GM21360 (cell line): ENCODE data around the gene CEACAM7.
"Not testable (repeated sequence)": the region's sequence is repeated elsewhere in the genome, so short reads cannot be mapped to it uniquely, and the experiment has no call there.

ENCODE experiments used
- ATAC-seq: cut with Tn5 transposase; IDR thresholded peaks from one replicate; pipeline ENCODE4 v1.9.1; 2021; ENCODE audit warnings: mild to moderate bottlenecking, moderate library complexity; ENCODE audit not compliant: unreplicated experiment

CEACAM7 gene

DNA sequence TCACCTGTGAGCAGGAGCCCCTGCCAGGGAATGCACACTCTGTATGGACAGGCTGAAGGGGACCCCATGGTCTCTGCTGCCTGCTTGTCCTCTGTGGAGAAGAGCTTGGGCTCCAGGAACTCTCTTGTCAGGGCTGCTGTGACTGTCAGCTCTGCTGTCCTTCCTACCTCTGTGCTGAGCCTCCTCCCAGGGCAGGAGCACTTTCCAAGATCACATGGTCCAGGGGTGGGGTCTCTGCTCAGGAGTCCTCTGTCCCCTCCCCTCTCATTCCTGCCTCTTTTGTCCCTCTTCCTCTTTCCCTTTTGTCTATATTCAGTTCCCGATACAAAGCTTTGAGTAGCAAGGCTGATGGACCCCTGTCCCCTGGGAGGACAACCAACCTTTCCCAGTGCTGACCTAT is at the start of gene CEACAM7:
Gene CEACAM7 (minus strand): TSS at position 173 of the 400 bp plus-strand sequence. CDS start 105 bp downstream, at position 68.
- no peak for ATAC-seq

DNA sequence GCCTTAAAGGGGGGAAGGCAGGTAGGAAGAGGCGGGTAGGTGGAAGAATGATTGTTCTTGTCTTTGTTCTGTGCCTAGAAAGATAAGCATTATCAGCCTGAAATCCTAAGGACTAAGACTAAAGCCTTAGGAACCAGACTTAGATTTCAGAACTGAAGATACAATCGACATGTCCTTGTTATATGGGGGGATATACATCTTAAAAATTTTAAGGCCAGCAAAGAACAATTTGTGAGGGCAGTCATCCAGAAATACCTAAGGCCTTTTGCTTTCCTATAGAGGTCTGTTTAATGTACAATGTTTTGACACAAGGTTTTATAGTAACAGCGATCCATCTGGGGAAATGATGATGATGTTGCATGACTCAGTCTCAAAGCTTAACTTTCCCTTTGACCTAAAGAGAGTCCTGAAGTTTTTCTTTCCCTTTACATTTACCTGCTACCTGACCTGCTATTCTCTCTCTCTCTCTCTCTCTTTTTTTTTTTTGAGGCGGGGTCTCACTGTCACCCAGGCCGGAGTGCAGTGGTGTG is 47.1 kb upstream of the CEACAM7 start:
- no peak for ATAC-seq

DNA sequence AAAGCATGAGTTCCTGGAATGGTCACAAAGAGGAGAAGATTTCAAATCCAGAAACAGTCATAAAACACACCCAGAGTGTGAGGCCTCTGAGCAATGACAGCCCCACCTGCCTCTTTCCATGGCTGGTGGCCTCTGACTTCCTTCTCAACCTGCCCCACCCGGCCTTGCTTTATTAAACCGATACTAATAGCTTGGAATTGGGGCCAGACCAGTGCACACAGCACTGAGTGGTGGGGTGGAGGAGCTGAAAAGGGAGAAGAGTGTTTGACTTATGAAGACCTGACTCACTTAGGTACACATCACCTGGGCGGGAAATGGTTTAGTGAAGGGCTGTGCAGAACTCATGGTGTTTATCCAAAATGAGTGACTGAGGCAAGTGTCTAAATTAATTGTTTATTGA is 46.5 kb upstream of the CEACAM7 start:
- no peak for ATAC-seq

DNA sequence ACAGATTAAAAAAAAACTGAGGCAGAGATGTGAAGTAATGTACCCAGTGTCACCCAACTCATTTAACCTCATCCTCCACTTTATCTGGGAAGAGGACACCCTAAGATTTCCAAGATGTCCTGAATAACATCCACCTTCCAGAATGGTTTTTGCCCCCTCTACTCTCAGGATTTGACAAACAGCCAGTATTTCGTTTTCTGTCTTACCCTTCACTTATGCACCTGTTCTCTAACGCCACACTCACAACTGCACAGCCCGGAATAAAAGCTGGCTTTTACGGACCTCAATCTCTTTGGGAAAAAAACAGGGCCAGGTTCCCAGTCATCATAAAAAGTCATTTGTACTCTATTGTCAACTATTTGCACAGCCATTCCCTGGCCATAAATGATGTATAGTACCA is 46.1 kb upstream of the CEACAM7 start:
- ATAC-seq = no peak

DNA sequence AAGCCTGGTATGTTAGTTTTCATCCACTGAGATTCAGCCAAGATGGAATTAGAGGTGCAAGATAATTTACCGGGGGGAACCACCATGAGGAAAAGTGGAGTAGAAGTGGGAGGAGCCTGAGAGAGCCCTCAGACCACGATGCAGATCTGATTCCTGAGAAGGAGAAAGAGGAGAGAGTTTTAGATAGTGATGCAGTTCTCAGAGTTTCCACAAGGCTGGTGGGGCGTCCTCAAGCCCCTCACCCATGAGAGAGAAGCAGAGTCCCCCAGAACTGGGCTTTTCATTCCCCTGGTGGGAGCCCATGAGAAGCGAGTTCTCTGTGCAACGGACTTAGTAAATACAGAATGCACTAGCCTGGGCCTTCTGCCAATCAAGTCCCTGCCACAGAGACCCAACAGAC is 38.4 kb upstream of the CEACAM7 start:
- no peak for ATAC-seq

DNA sequence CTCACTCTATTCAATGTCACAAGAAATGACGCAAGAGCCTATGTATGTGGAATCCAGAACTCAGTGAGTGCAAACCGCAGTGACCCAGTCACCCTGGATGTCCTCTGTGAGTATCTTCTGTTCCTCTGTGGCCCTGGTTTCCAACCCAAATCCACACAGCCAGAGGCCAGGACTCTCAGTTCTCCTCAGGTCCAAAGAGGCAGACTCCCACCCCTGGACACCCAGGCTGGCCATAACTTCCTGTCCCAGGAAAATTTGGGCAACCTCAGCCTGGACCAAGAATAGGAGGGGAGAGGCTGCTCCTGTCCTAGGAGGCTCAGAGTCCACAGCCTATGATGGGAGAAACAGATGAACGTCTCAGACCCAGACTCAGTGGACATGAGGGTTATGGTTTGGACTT is 32.0 kb upstream of the CEACAM7 start:
- no peak for ATAC-seq

DNA sequence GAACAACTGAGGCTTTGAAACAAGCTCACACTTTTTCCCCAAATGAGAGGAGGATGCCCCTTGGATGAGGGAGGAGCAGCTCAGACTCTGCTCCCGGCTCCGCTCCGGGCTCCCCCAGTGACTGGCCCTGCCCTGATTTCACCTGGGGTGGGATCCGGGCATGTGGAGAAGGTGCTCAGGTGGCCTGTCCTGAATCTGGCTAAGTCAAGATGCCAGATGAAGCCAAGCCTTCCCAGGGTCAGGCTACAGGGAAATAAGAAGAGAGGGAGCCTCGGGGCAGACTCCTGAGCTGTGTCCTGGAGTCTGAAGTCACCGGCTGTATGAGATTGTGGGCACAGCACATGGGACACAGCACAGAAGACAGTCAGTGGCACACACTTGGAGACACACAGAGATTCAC is 30.7 kb upstream of the CEACAM7 start:
- no peak for ATAC-seq

DNA sequence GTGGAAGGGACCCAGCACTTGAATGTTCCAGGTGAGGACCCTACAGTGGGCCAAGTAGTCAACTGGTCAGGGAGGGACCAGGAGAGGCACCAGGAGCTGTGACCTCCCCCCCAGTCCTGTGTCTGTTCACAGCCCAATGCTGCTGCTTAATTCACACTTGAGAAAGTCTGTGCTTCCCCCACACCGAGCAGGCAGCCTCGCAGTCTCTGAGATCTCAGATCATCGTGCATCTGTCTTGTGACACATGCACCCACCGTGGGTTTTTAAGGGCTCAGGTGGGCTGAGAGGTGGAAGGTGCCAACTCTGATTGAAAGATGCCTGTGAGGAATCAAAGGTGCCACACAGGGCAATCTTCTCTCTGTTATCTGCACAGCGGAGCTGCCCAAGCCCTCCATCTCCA is 26.5 kb upstream of the CEACAM7 start:
- no peak for ATAC-seq

DNA sequence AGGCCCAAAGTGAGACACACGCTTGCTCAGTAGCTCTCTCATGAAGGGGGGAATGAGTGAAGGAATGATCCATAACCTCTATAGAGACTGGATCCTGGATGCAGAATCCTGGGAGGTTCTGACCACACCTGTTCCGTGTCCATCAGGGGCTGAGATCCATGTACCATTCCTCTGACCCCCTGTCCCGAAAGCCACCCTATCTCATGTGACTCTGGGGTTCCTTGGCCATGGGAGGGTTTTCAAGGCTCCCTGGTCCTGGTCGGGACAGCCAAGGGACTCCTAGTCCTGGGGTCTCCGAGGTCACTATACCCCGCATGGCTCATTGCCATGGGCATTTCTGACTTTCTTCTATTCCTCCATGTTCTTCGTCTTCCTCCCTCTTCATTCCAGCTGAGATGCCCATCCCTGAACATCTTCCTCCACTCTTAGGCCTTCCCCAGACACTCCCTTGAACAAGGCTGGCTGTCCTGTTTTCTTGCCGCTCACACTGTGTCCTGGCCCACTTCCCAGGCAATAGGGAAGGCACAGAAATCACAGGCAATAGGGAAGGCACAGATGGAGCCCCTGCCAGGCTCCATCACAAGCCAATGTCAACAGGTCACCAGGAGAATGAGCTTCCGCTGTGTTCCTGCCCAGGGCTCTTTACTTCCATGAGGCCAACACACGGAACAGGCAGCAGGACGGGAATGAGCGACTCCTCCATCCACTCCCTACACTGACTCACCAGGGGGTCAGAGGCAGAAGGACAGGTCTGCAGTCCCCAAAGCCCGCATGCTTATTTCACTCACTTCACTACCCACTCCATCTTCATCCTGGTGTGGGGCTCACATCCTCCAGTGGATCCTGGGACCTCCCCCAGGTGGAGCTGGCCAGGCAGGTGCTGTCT is 23.5 kb upstream of the CEACAM7 start:
- no peak for ATAC-seq

DNA sequence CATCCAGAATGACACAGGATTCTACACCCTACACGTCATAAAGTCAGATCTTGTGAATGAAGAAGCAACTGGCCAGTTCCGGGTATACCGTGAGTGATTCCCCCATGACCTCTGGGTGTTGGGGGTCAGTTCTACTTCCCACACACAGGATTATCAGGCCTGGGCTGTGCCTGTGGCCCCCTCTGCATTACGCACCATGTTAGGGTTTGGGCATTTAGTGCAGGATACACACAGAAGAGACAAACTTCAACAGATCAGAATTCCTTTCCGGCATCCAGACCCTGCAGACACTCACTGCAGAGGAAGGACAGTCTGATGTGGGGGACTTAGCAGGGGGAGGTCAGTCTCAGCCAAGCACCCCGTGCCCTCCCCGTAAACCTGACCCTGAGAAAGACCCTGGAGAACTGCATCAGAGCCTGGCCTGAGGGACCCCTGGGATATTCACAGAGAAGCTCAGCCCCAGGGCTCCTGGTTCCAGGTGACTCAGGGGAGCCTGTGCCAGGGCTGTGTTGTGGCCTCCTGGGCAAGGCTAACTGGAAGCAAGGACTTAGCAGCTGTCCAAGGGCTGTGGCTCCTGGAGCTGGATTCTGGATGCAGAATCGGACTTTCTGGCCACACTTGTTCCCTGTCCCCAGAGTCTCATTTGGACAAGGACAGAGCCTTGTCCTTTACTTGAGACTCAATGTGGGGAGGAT is 22.0 kb upstream of the CEACAM7 start:
- ATAC-seq = no peak

DNA sequence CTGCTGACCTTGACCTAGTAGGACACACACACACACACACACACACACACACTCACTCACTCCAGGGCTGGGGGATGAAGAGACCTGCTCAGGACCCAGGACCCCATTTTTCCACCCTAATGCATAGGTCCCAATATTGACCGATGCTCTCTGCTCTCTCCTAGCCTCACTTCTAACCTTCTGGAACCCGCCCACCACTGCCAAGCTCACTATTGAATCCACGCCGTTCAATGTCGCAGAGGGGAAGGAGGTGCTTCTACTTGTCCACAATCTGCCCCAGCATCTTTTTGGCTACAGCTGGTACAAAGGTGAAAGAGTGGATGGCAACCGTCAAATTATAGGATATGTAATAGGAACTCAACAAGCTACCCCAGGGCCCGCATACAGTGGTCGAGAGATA is 21.4 kb upstream of the CEACAM7 start:
- not testable (repeated sequence) for ATAC-seq

DNA sequence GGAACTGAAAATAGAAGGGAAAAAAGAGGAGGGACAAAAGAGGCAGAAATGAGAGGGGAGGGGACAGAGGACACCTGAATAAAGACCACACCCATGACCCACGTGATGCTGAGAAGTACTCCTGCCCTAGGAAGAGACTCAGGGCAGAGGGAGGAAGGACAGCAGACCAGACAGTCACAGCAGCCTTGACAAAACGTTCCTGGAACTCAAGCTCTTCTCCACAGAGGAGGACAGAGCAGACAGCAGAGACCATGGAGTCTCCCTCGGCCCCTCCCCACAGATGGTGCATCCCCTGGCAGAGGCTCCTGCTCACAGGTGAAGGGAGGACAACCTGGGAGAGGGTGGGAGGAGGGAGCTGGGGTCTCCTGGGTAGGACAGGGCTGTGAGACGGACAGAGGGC is 20.4 kb upstream of the CEACAM7 start, which contains the start of gene CEACAM5:
Gene CEACAM5 (plus strand): TSS at position 146 of the 400 bp plus-strand sequence. CDS start 106 bp downstream, at position 252.
- ATAC-seq = no peak

DNA sequence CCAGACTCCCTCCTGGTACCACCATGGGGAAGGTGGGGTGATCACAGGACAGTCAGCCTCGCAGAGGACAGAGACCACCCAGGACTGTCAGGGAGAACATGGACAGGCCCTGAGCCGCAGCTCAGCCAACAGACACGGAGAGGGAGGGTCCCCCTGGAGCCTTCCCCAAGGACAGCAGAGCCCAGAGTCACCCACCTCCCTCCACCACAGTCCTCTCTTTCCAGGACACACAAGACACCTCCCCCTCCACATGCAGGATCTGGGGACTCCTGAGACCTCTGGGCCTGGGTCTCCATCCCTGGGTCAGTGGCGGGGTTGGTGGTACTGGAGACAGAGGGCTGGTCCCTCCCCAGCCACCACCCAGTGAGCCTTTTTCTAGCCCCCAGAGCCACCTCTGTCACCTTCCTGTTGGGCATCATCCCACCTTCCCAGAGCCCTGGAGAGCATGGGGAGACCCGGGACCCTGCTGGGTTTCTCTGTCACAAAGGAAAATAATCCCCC is 19.9 kb upstream of the CEACAM7 start:
- no peak for ATAC-seq

DNA sequence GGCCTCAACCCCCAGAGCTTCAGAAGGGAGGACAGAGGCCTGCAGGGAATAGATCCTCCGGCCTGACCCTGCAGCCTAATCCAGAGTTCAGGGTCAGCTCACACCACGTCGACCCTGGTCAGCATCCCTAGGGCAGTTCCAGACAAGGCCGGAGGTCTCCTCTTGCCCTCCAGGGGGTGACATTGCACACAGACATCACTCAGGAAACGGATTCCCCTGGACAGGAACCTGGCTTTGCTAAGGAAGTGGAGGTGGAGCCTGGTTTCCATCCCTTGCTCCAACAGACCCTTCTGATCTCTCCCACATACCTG is 19.4 kb upstream of the CEACAM7 start:
- no peak for ATAC-seq

DNA sequence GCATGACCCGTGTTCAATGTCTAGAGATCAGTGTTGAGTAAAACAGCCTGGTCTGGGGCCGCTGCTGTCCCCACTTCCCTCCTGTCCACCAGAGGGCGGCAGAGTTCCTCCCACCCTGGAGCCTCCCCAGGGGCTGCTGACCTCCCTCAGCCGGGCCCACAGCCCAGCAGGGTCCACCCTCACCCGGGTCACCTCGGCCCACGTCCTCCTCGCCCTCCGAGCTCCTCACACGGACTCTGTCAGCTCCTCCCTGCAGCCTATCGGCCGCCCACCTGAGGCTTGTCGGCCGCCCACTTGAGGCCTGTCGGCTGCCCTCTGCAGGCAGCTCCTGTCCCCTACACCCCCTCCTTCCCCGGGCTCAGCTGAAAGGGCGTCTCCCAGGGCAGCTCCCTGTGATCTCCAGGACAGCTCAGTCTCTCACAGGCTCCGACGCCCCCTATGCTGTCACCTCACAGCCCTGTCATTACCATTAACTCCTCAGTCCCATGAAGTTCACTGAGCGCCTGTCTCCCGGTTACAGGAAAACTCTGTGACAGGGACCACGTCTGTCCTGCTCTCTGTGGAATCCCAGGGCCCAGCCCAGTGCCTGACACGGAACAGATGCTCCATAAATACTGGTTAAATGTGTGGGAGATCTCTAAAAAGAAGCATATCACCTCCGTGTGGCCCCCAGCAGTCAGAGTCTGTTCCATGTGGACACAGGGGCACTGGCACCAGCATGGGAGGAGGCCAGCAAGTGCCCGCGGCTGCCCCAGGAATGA is 18.9 kb upstream of the CEACAM7 start:
- no peak for ATAC-seq

DNA sequence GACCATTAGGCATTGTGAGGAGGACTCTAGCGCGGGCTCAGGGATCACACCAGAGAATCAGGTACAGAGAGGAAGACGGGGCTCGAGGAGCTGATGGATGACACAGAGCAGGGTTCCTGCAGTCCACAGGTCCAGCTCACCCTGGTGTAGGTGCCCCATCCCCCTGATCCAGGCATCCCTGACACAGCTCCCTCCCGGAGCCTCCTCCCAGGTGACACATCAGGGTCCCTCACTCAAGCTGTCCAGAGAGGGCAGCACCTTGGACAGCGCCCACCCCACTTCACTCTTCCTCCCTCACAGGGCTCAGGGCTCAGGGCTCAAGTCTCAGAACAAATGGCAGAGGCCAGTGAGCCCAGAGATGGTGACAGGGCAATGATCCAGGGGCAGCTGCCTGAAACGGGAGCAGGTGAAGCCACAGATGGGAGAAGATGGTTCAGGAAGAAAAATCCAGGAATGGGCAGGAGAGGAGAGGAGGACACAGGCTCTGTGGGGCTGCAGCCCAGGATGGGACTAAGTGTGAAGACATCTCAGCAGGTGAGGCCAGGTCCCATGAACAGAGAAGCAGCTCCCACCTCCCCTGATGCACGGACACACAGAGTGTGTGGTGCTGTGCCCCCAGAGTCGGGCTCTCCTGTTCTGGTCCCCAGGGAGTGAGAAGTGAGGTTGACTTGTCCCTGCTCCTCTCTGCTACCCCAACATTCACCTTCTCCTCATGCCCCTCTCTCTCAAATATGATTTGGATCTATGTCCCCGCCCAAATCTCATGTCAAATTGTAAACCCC is 17.5 kb upstream of the CEACAM7 start:
- ATAC-seq = no peak

DNA sequence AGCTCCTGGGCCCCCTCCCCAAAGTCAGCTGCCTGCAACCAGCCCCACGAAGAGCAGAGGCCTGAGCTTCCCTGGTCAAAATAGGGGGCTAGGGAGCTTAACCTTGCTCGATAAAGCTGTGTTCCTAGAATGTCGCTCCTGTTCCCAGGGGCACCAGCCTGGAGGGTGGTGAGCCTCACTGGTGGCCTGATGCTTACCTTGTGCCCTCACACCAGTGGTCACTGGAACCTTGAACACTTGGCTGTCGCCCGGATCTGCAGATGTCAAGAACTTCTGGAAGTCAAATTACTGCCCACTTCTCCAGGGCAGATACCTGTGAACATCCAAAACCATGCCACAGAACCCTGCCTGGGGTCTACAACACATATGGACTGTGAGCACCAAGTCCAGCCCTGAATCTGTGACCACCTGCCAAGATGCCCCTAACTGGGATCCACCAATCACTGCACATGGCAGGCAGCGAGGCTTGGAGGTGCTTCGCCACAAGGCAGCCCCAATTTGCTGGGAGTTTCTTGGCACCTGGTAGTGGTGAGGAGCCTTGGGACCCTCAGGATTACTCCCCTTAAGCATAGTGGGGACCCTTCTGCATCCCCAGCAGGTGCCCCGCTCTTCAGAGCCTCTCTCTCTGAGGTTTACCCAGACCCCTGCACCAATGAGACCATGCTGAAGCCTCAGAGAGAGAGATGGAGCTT is 15.7 kb upstream of the CEACAM7 start:
- ATAC-seq = no peak

DNA sequence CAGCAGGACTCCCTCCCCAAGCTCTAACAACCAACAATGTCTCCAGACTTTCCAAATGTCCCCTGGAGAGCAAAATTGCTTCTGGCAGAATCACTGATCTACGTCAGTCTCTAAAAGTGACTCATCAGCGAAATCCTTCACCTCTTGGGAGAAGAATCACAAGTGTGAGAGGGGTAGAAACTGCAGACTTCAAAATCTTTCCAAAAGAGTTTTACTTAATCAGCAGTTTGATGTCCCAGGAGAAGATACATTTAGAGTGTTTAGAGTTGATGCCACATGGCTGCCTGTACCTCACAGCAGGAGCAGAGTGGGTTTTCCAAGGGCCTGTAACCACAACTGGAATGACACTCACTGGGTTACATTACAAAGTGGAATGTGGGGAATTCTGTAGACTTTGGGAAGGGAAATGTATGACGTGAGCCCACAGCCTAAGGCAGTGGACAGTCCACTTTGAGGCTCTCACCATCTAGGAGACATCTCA is 14.1 kb upstream of the CEACAM7 start:
- no peak for ATAC-seq

DNA sequence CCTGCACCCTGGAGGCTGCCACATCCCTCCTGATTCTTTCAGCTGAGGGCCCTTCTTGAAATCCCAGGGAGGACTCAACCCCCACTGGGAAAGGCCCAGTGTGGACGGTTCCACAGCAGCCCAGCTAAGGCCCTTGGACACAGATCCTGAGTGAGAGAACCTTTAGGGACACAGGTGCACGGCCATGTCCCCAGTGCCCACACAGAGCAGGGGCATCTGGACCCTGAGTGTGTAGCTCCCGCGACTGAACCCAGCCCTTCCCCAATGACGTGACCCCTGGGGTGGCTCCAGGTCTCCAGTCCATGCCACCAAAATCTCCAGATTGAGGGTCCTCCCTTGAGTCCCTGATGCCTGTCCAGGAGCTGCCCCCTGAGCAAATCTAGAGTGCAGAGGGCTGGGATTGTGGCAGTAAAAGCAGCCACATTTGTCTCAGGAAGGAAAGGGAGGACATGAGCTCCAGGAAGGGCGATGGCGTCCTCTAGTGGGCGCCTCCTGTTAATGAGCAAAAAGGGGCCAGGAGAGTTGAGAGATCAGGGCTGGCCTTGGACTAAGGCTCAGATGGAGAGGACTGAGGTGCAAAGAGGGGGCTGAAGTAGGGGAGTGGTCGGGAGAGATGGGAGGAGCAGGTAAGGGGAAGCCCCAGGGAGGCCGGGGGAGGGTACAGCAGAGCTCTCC is 13.5 kb upstream of the CEACAM7 start:
- no peak for ATAC-seq
